IMR-90 (cell line): ENCODE results near the gene BPTF.

Source experiments
- CHD1 ChIP-seq: IDR thresholded peaks from 2 replicates; pipeline ENCODE4 v1.6.1; 2012; ENCODE audit warnings: low read depth, low read length, improper control_type of control experiment
- TF ChIP-seq, protein P1 (sequence below): conservative IDR thresholded peaks from 2 replicates; pipeline ENCODE4 v1.5.1; 2012; ENCODE audit warnings: mild to moderate bottlenecking, low read depth, low read length, improper control_type of control experiment

- TF ChIP-seq, protein P1, sequence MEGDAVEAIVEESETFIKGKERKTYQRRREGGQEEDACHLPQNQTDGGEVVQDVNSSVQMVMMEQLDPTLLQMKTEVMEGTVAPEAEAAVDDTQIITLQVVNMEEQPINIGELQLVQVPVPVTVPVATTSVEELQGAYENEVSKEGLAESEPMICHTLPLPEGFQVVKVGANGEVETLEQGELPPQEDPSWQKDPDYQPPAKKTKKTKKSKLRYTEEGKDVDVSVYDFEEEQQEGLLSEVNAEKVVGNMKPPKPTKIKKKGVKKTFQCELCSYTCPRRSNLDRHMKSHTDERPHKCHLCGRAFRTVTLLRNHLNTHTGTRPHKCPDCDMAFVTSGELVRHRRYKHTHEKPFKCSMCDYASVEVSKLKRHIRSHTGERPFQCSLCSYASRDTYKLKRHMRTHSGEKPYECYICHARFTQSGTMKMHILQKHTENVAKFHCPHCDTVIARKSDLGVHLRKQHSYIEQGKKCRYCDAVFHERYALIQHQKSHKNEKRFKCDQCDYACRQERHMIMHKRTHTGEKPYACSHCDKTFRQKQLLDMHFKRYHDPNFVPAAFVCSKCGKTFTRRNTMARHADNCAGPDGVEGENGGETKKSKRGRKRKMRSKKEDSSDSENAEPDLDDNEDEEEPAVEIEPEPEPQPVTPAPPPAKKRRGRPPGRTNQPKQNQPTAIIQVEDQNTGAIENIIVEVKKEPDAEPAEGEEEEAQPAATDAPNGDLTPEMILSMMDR = peak; percentile 79
- no peak for TF ChIP-seq CHD1
Observed at GRCh38 chr17:67800495-67800928, 24.8 kb upstream of the BPTF start.
